ENCODE measurements around the gene CPLANE2.
A peak's percentile ranks its signal among the peaks of the same experiment; 100 is the strongest.
"Not testable (repeated sequence)": the region's sequence is repeated elsewhere in the genome, so short reads cannot be mapped to it uniquely, and the experiment has no call there.

CPLANE2 gene, protein sequence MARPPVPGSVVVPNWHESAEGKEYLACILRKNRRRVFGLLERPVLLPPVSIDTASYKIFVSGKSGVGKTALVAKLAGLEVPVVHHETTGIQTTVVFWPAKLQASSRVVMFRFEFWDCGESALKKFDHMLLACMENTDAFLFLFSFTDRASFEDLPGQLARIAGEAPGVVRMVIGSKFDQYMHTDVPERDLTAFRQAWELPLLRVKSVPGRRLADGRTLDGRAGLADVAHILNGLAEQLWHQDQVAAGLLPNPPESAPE

GRCh38 chr1:16236511-16237342 is at the start of gene CPLANE2:
CPLANE2 (minus strand) TSS chr1:16237183; CDS start chr1:16236742, 441 bp downstream.
- DNase-seq (ENCODE audit: low spot score) = peak; percentile 96

DNA sequence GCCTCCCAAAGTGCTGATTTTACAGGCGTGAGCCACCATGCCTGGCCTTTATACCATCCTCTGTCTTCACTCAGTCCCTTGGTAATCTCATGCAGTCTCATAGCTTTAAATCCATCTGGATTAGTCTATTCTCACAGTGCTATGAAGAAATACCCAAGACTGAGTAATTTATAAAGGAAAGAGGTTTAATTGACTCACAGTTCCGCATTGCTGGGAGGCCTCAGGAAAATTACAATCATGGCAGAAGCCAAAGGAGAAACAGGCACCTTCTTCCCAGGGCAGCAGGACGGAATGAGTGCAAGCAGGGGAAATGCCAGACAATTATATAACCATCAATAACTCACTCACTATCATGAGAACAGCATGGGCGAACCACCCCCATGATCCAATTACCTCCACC is 49.1 kb upstream of the CPLANE2 start:
- DNase-seq (ENCODE audit: low spot score) = no peak

DNA sequence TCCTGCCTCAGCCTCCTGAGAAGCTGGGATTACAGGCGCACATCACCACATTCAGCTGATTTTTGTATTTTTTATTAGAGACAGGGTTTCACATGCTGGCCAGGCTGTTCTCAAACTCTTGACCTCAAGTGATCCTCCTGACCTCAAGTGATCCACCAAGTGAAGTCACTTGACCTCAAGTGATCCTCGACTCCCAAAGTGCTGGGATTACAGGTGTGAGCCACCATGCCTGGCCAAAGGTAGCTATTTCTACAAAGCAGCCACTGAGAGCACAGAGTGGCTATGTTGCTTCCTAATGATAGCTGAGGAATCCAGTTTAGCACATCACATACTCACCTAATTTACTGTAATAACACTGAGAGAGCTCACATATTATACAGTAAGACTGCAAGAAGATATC is 44.8 kb upstream of the CPLANE2 start:
- no peak for DNase-seq (ENCODE audit: low spot score)

DNA sequence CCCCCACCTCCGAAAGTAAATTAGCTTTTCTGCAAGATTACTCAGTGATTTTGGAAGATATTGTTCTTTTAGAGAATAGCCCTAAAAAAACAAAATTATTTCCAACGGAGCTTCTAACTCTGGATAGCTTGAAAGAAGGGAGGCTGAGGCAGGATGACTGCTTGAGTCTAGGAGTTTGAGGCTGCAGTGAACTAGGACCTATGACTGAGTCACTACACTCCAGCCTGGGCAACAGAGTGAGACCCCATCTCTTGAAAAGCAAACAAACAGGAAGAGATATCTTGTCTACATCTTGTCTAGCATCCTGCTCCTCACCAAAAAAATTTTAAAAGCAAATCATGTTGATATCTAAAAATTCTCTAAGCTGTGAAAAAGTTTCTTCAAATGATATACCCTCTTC is 42.2 kb upstream of the CPLANE2 start:
- no peak for DNase-seq (ENCODE audit: low spot score)

DNA sequence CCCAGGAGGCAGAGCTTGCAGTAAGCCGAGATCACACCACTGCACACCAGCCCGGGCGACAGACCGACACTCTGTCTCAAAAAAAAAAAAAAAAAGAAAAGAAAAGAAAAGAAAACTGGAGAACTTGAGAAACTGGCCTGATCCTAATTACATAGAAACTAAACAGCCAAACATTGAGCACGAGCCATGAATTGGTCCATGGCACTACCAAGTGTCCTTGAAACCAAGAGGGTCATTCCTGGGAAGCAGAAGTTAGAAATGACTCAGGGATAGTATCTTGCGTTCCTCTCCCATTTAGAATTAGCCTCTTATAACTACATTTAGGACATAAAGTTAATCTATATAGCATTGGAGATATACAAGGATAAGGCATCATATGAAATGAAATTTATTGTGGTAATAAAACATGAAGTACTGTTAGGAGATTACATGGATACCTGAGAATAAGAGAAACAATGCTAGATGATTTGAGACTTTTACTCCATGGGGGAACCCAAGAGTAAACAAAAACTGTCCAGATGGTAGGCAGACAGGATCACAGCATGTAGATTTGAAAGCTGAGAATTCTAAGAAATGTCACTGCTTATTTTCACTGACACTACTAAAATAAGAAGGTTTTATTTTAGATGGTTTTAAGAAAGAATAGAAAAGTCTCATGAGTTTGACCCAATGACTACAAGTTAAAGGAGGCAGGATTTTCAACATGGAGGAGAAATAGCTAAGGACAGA is 39.5 kb upstream of the CPLANE2 start:
- no peak for DNase-seq (ENCODE audit: low spot score)

GRCh38 chr1:16275591-16275990 is 38.6 kb upstream of the CPLANE2 start:
- no peak for DNase-seq (ENCODE audit: low spot score)

GRCh38 chr1:16267690-16268180 is 30.8 kb upstream of the CPLANE2 start:
- DNase-seq (ENCODE audit: low spot score) = no peak

GRCh38 chr1:16266411-16267118 is 29.6 kb upstream of the CPLANE2 start:
- DNase-seq (ENCODE audit: low spot score) = no peak

GRCh38 chr1:16262067-16262466 is 25.1 kb upstream of the CPLANE2 start:
- DNase-seq (ENCODE audit: low spot score) = no peak

DNA sequence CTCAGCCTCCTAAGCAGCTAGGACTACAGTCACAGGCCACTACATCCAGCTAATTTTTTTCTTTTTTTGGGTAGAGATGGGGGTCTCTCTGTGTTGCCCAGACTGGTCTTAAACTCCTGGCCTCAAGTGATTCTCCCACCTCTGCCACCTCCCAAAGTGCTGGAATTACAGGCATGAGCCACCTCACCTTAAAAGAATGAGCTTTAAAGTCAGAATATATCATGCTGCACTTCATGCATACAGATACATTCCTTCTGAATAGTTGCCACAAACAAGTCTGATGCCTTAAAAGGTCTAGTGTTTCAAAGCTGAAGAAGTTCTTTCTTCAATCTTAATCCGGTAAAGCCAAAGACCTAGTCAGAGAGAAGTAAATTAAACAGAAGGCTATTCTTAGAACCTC is 23.8 kb upstream of the CPLANE2 start:
- no peak for DNase-seq (ENCODE audit: low spot score)

DNA sequence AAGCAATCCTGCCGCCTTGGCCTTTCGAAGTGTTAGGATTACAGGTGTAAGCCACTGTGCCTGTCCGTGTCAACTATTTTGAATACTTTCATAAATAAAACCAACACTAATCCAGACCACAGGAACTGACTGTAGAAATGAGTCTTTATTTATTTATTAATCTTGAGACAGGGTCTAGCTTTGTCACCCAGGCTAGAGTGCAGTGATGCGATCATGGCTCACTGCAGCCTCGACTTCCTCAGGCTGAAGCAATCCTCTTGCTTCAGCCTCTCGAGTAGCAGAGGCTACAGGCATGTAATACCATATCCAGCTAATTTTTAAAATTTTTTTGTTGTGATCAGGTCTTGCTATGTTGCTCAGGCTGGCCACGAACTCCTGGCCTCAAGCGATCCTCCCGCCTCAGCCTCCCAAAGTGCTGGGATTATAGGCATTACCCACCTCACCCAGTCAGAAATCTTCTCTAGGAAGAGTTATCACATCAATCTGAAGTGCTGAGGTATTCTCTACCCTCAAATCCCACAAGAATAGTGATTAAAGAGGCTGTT is 21.7 kb upstream of the CPLANE2 start:
- no peak for DNase-seq (ENCODE audit: low spot score)

GRCh38 chr1:16257968-16258367 is 21.0 kb upstream of the CPLANE2 start:
- no peak for DNase-seq (ENCODE audit: low spot score)

GRCh38 chr1:16257556-16257955 is 20.6 kb upstream of the CPLANE2 start:
- not testable (repeated sequence) for DNase-seq (ENCODE audit: low spot score)

DNA sequence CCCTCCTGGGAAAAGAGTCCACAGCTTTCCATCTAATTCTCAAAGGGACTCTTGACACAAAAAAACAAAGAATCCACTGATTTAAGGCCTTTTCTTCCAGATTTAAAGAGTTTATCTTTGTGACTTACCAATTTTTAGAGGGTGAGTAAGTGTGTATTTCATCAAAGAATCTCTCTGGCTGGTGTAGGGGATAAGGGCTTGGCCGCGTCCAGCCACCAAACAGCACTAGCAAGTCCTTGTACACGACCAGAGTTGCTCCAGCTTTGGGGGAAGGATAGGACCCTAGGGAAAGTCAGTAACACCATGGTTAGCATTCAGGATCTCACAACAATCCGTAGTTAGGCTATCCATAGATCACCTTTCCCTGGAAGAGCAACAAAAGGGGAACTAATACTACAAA is 19.5 kb upstream of the CPLANE2 start:
- no peak for DNase-seq (ENCODE audit: low spot score)

GRCh38 chr1:16254263-16254928 is 17.4 kb upstream of the CPLANE2 start:
- DNase-seq (ENCODE audit: low spot score) = no peak

DNA sequence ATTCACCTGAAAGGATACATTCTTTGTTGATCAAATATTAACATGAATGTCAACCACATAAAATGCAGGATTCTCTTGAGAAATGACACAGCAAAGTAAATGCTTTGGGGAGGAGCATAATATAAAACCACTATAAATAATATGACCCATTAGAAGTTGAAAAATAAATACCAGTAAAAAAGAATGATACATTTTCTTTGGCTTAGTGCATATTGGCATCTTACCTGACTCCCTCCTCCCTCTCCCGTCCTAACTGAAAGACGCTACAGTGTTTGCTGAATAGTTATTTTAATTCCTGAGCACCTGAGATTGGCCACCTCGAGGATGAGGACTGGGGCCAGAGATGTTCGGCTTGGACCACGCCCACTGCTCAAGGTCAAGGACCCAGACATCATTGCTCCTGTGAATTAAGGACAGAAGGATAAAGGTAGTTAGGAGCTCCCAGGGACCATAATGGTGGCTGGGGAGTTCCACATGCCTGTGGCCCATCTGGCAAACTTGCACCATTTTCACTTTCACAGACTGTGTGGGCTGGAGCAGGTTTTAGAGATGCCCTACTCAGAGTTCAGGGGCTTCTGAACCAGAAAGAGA is 16.4 kb upstream of the CPLANE2 start:
- DNase-seq (ENCODE audit: low spot score) = no peak

DNA sequence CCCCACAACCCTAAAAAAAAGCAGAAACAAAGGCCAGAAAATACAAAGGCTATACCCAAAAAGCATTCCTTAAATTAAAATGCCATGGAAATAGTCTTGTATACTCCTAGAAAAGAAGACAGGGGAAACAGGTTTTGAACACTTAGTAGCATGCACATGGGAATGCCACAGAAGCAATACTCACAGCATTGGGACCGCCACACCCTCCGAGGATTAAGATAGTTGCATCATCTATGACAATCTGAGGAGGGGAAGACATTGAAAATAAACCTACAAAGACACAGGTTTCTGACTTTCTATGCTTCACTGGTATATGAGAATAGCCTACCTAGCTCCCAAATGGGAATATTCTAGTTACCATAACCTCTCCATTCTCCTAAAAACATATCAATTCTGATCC is 15.9 kb upstream of the CPLANE2 start:
- no peak for DNase-seq (ENCODE audit: low spot score)

- no peak for DNase-seq (ENCODE audit: low spot score)
Measured at GRCh38 chr1:16251381-16251780, 14.4 kb upstream of the CPLANE2 start.

DNA sequence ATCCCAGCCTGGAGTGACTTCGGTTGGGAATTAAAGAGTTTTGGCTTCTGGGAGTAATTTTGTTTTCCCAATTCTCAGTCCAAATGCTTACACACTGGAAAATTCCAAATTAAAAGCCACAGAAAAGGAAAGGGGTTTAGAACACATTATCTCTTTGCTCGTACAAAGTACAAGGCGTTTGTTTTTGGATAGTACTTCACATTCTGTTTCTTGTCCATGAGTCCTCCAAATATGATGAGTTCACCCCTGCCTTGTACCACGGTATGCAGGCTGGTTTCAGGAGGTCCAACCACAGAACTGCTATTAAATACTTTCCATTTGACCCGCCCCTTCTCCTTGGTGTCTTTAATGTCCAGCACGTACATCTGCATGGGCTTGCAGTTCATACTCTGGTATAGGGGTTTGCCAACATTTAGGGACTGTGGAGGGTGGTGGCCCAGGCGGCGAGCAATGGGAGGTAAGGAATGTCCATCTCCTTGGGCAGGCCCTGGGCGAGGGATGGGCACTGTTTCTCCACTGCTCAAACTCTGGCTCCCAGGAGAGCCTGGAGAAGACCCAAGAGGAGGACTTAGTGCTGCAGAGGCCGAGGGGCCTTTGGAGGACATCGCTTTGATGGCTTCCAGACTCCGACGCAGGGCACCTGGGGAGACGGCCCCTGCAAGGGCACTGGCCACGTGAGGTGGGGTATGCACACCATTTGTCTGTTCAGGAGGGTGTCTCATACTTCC is 13.7 kb upstream of the CPLANE2 start:
- DNase-seq (ENCODE audit: low spot score) = no peak

- DNase-seq (ENCODE audit: low spot score) = no peak
Measured at GRCh38 chr1:16249596-16250241, 12.7 kb upstream of the CPLANE2 start.
